ENCODE results near the gene CSNK1G2.

The CSNK1G2 gene

DNA sequence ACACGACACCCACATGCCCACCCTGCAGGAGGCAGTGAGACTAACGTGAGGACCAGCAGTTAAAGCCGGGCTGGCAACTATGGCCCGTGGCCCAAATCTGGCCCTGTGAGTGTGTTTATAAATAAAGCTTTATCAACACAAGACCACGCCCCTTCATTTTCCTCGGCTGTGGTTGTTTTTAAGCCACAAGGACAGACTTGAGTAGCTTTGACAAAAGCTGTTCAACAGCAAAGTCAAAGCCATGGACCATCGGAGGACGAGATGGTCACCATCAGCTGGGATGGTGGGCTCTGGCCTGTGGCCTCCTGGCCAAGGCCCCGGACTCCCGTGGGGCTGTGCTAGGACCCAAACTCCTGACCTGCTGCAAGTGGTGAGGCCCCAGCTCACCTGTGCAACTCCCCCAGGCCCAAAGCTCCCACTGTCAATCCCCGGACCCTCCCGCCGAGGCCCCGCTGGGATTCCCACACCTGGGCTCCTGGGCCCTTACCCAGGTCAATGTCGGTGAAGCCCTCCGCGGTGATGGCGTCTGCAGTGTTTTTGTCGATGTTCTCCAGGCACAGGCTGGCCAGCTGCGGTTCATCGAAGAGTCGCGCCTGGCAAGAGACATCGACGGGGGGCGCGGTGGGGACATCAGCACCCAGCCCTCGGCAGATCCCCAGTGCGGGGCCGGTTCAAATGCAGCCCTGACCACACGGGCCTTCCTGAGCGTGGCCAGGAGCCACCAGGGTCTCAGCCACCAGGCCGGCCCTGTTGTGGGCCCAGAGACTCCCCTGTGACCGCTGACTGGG, 49.5 kb downstream of the CSNK1G2 start:
- DNase-seq = no peak

DNA sequence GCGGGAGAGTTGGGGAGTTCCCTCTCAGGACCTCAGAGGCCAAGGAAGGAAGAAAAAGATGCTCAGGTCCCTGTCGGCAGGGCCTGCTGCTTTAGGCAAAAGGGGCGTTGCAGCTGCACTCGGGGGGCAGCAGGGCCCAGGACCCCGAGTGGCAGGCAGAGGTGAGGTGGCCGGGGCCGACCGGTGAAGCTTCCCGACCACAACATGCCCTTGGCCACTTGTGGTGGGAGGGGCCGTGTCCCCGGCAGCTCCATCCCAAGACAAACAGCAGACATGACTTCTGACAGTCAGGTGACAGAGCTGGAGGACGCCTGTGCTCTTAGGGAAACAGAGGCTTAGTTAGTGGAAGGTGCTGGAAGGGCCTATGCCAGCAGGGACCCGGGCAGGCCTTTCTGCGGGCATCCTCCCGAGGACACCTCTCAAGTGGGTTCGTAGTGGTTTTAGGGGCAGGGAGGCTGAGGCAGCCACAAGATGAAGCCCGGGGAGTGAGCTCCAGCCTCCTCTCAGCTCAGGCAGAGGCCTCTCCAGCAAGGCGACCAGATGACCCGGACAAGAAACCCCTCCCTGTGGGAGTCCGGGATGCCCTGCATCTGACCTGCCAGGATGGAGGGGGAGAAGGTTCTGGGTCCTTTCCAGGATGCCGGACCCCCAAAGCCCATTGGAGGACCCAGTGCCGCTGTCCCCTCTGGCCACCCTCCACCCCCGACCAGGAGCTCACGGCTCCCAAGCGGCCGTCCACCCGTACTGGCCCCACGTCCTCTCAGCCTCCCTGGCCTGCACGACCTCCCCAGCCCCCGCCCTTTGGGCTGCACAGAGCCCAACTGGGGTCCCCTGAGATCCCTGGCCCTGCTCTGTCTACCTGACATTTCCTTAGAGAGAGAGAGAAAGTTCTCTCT, 50.3 kb downstream of the CSNK1G2 start:
- DNase-seq = no peak

DNA sequence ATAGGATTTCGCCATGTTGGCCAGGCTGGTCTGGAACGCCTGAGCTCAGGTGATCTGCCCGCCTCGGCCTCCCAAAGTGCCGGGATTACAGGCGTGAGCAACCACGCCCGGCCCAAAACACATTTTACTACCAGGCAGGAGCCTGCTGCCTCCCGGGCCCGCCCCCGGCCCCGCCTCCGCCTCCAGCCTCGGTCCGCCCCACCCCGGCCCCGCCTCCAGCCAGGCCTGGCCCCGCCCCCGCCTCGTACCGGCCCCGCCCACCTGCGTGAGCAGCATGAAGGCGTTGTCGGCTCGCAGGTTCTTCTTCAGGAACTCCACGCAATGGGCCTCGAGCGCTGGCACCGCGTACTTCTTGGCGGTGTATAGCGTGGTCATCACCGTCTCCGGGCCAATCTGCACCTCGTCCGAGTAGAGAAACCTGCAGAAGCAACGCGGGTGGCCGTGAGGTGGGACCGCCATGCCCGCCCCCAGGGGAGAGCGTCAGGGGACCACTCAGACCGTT, 51.8 kb downstream of the CSNK1G2 start:
- DNase-seq = no peak

DNA sequence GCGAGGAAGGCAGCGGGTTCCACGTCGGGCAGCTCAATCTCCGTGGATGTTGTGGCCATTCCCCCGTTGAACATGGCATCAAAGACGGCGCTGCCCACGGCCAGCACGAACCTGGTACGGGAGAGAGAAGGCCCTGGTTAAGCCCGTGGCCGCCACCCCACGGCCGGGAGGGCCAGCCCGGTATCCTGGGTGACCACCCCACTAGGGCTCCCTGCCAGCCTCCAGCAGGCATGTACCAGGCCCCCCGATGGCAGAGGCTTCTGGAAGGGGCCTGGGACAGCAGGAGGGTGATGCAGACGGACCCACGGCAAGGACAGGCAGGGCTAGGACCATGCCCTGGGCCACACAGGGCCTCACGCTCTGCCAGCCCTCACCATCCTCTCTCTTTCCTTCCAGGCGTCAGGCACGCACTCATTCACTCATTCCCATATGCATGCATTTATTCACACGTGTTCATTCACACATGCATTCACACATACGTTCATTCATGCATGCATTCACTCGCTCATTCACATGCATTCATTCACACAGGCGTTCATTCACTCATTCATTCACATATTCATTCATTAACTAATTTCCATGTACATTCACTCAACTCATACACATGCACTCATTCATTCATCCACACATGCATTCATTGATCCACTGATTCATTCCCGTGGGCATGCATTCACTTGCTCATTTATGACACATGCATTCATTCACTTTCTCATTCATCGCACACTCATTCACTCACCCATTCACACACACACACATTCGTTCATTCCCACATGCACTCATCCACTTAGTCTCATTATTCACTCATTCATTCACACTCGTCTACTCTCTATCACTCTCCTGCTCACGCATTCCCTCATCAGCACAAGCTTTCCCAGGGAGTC, 56.6 kb downstream of the CSNK1G2 start:
- no peak for DNase-seq

DNA sequence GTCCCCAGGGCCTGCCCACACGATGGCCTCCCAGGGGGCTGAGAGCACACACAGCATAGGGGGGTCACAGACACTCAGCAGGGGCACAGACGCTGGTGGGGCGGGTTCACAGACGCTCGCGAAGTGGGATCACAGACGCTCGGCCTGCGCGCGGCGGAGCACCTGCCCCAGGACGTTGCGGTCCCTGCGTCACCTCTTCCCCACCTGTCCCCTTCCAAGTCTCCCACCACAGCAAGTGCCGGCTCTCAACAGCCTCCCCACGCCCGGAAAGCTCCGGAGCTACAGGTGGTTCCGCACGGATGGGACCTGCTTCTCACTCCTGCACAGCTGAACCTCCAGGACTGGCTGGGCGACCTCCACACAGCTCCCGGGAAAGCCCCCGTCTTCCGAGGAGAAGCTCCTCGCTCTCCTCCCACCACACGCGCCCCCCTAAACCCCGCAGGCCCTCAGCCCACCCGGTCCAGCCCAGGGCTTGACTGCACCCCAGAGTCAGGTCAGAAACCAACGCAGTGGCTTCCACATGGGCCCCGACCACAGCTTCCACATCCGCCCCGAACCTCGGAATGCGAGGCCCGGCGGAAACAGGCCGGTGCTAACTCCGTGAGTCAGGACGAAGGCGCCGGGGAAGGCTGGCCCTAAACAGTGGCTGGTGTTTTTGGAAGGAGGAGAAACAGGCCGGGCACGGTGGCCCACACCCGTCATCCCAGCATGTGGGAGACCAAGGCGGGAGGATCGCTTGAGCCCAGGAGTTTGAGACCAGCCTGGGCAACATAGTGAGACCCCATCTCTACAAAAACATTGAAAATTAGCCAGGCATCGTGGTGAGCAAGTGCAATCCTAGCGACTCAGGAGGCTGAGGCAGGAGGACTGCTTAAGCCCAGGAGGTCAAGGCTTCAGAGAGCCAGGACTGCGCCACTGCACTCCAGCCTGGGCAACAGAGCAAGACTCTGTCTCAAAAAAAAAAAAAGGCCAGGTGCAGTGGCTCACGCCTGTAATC, 58.0 kb downstream of the CSNK1G2 start:
- DNase-seq = no peak

DNA sequence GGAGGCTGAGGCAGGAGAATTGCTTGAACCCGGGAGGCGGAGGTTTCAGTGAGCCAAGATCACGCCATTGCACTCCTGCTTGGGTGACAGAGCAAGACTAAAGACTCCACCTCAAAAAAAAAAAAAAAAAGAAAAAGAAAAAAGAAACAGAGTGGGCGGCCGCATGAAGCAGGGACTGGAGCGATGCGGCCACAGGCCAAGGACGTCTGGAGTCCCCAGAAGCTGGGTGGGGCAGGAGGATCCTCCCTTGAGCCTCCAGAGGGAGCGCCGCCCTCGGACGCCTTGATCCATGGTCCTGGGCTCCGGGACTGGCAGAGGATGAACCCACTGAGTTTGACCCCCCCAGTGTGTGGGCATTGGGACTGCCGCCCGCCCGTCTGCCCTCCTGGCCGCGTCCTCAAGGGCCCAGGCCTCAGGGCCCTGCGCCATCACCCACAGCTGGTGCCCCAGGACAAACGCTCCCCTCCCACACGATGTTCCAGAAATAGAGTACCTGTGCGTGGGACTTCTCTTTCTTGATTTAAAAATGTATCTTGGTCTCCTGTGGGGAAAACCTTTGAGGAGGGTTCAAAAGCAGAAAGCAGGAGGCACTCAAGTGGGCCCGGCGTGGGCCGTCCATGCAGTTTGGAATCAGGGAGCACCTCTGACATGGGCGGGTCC, 59.0 kb downstream of the CSNK1G2 start:
- DNase-seq = no peak

DNA sequence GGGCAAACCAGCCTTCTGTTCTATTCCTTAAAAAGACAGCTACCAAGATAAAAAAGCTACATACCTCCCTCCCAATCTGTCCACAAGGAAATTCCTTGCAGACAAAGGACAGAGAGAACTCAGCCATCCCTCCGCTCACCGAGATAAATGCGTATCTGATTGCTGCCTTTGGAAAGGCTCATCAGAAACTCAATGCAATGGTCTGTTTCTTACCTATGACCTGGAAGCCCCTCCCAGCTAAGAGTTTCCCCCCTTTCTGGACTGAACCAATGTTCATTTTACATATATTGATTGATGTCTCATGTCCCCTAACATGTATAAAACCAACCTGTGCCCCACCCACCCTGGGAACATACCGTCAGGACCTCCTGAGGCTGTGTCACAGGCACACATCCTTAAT, 62.9 kb downstream of the CSNK1G2 start:
- no peak for DNase-seq

DNA sequence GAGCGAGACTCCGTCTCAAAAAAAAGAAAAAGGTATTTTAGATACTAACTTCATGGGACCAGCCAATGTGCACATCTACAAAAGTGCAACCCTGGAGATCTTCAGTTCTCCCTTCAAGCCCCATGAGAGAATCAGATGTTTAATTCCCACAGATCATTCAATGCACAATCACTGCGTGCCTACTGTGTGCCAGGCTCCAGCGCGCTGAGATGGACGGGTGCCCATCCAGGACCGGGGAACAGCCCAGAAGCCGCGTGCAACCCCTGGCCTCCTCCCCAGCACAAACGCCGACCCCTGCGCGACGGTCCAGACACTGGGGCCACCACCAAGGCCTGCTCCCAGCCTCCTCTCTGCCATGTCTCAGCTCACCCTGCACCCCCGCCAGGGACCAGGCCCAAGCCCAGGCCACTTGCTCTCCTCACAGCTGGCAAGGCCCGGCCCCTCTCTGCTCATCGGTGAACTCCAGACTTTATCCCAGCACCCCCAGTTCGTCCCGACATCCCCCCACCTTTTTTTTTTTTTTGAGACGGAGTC, 69.2 kb downstream of the CSNK1G2 start:
- no peak for DNase-seq

DNA sequence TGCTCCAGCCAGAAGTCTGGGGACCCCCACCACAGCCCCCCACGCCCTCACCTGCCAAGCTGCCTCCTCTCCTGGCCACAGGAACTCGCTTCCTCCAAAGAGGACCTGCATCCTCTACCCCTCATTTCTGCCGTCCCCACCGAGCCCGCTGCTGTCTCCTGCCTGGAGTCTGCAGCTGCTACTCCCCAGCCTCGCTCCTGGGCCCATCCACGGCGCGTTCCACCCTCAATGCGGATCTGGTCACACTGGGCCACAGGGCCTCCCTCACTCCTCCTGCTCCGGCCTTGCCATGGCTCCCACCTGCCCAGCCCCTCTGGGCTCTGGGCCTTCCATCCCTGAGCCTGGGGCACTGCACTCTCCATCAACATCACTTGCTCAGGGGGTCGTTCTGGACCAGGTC, 70.2 kb downstream of the CSNK1G2 start:
- DNase-seq = no peak

DNA sequence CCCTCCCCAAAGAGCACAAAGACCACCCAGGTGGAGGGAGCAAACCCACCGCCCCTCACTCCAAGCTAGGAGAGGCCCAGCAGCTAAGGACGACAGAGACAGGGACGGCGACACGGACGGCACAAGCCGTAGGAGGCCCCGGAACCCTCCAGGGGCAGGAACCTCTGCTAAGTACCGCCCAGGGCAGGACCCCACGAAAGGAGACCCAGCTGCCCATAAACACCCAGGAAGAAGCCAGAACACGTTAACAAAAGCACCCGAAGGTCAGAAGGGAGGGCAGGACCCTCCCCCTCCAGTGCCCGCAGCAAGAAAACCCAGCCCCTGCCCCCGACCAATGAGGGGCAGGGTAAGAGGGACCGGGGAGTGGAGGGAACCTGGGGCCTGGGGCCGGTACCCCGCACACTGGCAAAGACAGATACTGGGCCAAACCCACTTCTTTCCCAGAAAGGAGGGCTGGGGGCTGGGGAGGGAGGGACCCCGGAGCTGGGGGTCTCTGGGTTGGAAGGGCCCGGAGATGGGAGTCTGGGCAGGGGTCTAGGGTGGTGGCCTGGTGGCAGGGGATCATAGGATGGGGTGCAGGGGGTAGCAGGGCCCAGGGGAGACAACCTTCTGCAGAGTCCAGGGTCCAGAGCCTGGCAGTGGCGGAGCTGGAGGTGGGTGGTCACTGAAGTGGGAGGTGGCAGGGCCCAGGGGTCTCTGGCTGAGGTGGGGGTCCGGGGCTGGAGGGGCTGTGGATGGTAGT, 72.1 kb downstream of the CSNK1G2 start:
- DNase-seq = no peak

DNA sequence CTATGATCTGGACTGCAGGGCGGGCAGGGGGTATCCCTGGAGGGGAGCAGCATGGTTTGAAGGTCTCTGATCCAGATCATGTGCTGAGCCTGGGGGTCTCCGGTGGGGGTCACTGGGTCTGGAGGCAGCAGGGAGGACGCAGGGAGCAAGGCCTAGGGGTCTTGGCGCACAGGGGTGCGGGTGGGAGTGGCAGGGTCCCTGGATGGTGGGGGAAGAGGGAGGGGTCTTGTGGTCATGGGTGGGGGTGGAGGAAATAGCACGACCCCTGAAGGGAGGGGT, 72.7 kb downstream of the CSNK1G2 start:
- no peak for DNase-seq

DNA sequence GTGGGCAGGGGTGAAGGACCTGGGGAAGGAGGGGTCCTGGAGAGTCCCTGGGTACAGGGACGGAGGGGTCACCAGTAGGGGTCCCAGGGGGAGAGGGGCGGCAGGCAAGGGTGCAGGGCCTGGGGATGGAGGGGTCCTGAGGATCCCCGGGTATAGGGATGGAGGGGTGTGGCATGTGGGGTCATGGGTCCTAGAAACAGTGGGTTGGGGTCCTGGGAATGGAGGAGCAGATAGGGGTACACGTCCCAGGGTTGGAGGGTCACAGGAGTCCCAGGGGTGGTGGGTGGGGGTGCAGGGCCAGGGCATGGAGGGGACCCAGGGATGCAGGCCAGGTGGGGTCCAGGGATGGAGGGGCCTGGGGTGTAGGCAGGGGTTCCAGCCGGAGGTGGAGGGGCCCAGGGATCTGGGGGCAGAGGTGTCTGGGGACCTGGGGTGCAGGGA, 73.2 kb downstream of the CSNK1G2 start:
- DNase-seq = no peak

DNA sequence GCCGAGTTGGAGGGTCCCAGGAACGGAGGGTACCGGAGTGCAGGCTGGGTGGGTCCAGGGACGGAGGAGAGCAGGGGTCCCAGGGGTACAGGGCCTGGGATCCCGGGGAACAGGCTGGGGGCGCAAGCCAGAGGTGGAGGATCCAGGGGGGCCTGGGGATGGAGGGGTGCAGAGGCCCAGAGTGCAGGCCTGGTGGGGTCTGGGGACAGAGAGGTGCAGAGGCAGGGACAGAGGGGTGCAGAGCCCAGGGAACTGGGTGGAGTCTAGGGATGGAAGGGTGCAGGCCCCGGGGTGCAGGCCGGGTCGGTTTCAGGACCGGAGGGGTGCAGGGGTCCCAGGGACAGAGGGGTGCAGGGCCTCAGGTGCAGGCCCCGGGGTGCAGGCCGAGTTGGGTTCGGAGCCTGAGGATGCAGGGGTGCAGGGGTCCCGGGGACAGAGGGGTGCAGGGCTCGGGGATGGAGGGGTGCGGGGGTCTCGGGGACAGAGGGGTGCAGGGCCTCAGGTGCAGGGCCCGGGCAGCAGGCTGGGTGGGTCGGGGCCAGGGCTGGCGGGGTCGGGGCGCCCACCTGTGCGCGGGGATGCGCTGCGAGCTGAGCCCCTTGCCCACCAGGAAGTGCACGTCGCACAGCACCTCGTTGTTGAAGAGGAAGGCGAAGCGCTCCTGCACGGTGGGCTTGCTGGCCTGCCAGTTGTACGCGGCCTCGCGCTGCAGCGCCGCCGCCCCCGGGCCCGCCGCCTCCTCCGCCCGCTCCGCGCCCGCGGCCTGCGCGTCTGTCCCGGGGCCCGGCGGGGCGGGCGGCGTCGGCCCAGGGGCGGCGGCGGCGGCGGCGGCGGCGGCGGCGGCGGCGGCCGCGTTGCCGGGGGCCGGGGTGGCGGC, 74.0 kb downstream of the CSNK1G2 start:
- DNase-seq = peak in 1 of 5 donors; percentile 52

DNA sequence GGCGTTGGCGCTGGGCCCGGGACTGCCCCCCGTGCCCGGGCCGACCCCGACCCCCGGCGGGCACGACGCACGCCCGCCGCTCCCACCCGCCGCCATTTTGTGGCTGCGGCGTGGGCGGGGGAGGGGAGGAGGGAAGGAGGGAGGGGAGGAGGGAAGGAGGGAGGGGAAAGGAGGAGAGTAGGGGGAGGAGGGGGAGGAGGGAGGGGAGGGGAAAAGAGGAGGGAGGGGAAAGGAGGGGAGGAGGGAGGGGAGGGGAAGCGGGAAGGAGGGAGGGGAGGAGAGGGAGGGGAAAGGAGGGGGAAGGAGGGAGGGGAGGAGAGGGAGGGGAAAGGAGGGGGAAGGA, 74.6 kb downstream of the CSNK1G2 start, which contains the start of gene BTBD2:
BTBD2 (minus strand) TSS at position 107 of the 343 bp plus-strand sequence; CDS start at position 96, 11 bp downstream.
- peak in 1 of 5 donors; percentile 61 for DNase-seq

DNA sequence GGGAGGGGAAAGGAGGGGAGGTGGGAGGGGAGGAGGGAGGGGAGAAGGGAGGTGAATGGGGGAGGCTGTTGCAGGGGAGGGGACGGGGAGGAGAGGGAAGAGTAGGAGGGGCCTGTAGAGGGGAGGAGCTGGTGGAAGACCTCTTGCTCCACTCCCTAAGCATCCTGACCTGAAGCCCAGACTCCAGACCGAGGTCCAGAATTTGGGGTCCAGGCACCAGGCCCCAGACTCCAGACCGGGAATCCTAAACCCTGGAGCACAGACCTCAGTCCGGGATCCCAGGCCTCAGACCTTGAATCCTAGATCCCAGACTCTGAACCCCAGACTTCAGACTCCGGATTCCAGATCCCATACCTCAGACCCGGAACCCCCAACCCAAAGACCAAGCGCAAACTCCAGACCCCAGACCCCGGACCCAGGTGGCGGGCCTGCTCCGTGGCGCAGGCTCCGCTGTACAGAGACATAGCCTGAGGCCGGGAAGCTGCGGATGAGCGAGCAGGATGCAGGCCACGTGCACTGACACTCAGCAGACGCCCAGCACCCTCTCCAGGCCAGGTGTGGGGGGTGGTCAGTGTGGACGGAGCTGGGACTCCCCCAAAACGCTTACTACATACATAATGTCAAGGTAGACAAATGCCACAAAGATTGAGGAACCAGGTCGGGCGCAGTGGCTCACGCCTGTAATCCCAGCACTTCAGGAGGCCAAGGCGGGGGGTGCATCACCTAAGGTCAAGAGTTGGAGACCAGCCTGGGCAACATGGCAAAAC, 75.3 kb downstream of the CSNK1G2 start:
- DNase-seq = peak; percentile 43 to 71 (median 52)

DNA sequence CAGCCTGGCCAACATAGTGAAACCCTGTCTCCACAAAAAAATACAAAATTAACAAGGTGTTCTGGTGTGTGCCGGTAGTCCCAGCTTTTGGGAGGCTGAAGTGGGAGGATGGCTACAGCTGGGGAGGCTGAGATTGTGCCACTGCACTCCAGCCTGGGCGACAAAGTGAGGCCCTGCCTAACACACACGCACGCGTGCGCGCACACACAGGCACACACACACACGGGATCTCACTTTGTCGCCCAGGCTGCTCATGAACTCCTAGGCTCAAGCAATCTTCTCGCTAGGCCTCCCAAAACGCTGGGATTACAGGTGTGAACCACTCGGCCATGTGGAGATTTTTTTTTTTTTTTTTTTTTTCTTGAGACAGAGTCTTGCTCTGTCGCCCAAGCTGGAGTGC, 77.8 kb downstream of the CSNK1G2 start:
- no peak for DNase-seq

DNA sequence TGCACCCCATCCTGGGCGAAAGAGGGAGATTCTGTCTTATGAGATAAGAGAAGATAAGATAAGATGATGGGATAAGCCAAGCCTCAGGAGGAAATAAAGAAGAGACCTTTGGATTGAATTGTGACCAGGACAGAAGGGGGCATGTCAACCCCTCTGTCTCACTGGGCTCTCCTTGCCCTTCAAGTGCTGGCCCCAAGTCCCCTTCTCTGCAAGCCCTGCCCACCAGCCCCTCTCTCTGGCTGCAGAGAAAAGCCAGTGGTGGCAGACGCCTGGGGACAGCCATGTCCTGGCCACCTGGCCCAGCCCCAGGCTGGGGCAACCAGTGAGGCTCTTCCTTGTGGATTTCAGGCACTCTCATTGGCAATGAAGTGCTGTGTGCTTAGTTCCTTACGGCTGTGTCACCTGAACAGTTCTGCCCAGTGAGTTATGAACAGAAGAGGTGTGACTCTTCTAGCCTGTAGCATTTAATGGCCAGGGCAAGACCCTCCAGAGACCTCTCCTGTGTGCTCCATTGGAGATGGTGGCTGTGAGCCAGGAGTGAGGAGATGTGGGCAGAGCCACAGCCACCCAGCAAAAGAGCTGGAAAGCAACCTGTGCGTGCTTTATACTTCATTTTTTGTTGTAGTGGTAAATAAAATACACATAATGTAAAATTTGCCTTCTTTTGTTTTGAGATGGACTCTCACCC, 80.6 kb downstream of the CSNK1G2 start:
- no peak for DNase-seq

DNA sequence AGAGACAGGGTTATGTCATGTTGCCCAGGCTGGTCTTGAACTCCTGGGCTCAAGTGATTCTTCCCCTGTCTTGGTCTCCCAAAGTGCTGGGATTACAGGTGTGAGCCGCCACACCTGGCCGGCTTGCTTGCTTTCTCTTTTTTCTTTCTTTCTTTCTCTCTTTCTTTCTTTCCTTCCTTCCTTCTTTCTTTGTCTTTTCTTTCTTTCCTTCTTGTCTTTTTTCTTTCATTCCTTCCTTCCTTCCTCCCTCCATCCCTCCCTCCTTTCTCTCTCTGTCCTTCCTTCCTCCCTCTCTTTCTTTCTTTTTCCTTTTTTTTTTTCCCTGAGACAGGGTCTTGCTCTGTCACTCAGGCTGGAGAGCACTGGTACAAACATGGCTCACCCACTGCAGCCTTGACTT, 81.3 kb downstream of the CSNK1G2 start:
- no peak for DNase-seq

Data from T-helper 1 cell (primary cell).